LNCAP (cell line): Measurements from ENCODE around the gene RGSL1.

ENCODE experiments used
- TF ChIP-seq, protein P1 (sequence below): fragments of 450-650 bp; IDR thresholded peaks from 2 replicates; pipeline ENCODE4 v1.5.1; 2017; ENCODE audit warnings: mild to moderate bottlenecking

RGSL1 gene

GRCh38 chr1:182484531-182485257 is 34.7 kb downstream of the RGSL1 start:
- TF ChIP-seq, protein P1, sequence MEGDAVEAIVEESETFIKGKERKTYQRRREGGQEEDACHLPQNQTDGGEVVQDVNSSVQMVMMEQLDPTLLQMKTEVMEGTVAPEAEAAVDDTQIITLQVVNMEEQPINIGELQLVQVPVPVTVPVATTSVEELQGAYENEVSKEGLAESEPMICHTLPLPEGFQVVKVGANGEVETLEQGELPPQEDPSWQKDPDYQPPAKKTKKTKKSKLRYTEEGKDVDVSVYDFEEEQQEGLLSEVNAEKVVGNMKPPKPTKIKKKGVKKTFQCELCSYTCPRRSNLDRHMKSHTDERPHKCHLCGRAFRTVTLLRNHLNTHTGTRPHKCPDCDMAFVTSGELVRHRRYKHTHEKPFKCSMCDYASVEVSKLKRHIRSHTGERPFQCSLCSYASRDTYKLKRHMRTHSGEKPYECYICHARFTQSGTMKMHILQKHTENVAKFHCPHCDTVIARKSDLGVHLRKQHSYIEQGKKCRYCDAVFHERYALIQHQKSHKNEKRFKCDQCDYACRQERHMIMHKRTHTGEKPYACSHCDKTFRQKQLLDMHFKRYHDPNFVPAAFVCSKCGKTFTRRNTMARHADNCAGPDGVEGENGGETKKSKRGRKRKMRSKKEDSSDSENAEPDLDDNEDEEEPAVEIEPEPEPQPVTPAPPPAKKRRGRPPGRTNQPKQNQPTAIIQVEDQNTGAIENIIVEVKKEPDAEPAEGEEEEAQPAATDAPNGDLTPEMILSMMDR: peak; percentile 36; the same call in 1 of the 2 replicates

DNA sequence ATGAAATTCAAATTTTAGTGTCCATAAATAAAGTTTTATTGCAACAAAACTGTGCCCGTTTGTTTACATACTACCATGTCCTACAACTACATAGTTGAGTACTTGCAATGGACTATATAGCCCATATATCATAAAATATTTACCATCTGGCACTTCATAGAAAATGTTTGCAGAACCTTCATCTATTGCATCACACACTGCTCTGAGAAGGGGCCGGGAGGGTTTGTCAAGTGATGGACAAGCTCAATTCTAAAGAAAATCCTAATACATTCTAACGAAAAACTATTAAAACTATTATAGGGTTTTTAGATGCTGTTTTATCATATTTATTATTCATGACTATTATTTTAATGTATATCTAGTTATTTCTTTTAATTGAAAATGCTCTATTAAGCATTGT is 35.9 kb downstream of the RGSL1 start:
- TF ChIP-seq, protein P1: no peak

- TF ChIP-seq, protein P1: no peak
These were observed 38.9 kb downstream of the RGSL1 start for GRCh38 chr1:182488803-182489202.

- TF ChIP-seq, protein P1: no peak
These were observed 43.1 kb downstream of the RGSL1 start for GRCh38 chr1:182493063-182493462.

DNA sequence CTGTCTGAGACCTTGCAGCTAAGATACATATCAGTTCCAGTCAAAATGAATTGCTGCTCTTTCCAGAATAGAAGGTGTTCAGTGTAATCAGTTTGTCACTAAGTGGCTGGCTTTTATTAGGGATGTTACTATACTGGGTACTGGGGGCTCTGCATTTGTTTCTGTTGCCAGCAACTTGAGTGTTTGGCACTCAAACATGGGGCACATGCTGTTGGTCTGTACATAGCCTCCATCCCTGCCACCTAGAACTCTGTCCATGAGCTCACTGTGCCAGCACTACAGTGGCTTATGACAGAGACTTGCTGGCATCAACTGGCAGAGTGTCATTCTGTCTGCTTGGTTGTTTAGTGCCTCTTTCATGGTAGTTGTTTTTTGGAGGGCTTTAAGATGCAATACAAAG is 45.1 kb downstream of the RGSL1 start:
- TF ChIP-seq, protein P1: no peak

DNA sequence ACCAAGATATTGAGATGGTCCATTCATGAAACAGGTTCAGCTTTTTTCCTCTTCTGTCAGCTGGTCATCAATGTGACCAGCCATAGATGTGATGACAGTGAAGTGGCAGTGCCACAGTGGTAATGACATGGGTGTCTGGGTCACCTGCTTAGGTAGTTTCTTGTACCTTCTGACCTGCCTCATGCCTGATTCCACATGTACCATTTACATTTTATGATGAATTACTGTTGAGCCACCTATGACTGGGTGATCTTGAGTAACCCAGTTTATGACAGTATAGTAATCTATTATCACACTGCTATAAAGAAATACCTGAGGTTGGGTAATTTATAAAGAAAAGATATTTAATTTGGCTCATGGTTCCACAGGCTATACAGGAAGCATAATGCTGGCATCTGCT is 45.7 kb downstream of the RGSL1 start:
- TF ChIP-seq, protein P1: no peak

- TF ChIP-seq, protein P1: no peak
These were observed 57.7 kb downstream of the RGSL1 start for GRCh38 chr1:182507685-182508084.

GRCh38 chr1:182515556-182515955 is 65.6 kb downstream of the RGSL1 start:
- TF ChIP-seq, protein P1: no peak
